Activated CD8-positive, alpha-beta memory T cell treated with anti-CD3 and anti-CD28 coated beads, Interleukin-2, amount 50 U/mL, for 1 hour (primary cell): ENCODE results near the gene GALNS.
"Not testable (repeated sequence)": the region's sequence is repeated elsewhere in the genome, so short reads cannot be mapped to it uniquely, and the experiment has no call there.

Source experiments
- DNase-seq: peaks from one replicate; pipeline ENCODE4 v3.0.0-alpha.2; 2020; ENCODE audit errors: extremely low read depth

The GALNS gene

DNA sequence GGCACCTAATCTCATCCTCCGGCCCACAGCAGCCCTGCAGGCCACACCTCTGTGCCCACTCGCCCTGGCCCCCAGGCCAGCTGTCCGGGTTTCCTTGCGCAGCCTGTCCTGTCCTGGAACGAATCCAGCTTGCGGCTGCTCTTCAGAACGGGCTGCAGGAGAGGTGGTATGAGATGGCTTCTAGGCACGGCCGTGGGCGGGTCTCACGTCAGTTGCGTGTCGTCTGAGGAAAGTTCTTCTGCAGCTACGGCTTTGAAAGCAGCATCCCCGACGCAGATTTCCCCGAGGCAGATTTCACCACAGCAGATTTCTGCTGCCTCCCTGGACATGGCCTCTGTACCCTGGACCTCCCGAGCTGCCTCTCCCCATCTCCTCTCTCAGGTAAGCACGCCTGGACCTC, 18.2 kb downstream of the GALNS start:
- DNase-seq: no peak

GRCh38 chr16:88837806-88838205, 18.9 kb downstream of the GALNS start:
- DNase-seq: no peak

- no peak for DNase-seq
These were observed 20.0 kb downstream of the GALNS start for GRCh38 chr16:88836791-88837190.

DNA sequence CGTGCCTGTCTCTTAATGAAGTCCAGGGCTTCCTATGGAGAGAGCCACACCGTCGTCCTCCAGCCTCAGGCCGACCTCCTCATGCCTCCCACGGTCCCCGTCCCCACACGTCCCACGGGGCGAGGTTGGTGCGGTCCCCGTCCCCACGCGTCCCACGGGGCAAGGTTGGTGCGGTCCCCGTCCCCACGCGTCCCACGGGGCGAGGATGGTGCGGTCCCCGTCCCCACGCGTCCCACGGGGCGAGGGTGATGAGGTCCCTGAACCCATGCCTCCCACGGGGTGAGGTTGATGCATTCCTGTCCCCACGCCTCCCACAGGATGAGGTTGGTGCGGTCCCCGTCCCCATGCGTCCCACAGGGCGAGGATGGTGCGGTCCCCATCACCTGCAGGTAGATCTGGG, 20.9 kb downstream of the GALNS start:
- no peak for DNase-seq

DNA sequence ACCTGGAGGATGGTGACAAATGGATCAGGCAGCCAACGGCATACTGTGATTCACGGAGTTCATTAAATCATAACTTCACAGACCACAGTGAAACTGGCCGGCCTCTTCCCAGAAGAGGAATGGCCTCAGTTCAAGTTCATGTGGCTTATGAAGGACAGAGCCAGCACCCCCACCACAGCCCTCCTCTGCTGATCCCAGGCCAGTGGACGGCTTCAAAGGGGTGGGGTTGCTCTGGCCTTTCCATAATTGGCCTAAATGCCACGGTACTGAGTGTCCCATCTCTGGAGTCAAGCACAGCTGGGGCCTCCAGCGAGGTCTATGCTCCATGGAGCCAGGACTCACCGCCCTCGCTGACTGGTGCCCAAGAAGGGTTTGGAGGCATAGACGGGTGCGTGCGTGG, 21.4 kb downstream of the GALNS start:
- no peak for DNase-seq

- no peak for DNase-seq
These were observed 22.1 kb downstream of the GALNS start for GRCh38 chr16:88834670-88835069.

- DNase-seq: no peak
These were observed 23.7 kb downstream of the GALNS start for GRCh38 chr16:88833086-88833485.

DNA sequence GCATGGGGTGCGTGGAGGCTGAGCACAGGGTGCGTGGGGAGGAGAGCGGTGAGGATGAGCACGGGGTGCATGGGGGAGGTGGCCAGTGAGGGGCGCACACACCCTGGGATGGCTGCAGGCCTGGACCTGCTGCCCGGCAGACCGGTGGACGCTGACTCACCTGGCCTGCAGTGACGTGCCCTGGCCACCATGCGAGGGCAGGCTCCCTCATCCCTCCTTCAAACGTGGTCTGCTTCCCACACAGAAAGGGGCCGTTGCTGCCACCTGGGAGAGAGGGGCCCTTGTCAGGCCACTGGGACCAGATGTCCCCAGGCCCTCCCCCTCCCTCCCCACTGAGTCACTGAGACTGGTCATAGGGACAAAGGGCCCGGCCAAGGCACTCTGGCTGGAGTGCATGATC, 24.9 kb downstream of the GALNS start:
- no peak for DNase-seq

GRCh38 chr16:88830783-88831182, 26.0 kb downstream of the GALNS start:
- no peak for DNase-seq

DNA sequence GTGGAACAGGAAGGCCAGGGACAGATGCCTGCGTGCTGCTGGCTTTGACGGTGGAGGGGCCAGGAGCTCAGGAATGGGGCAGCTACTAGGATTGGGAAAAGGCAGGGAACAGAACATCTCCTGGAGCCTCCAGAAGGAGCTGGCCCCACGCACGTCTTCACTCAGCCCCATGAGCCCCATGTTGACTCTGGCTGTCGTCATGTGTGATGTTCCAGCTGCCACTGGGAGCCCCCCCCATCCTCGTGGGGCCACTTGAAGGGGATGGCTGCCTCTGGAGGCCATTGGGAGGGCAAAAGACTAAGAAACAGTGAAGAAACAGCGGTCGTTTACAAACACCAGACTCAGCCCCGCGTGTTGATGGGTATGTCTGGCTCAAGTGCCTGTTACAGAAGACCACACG, 26.5 kb downstream of the GALNS start:
- DNase-seq: no peak

DNA sequence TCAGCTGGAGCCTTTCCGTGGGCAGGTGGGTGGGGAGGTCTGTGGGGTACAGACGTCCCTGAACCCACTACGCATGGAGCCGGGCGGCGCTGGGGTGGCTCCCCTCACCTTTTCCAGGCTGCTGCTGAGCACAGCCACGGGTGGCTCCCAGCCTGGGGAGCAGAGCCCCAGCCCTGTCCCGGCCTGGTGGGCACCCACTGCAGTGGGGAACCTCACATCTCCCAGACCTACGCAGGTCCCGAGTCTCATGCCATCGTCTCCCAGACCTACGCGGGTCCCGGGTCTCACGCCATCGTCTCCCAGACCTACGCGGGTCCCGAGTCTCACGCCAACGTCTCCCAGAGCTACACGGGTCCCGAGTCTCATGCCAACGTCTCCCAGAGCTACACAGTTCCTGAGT, 28.0 kb downstream of the GALNS start:
- no peak for DNase-seq

DNA sequence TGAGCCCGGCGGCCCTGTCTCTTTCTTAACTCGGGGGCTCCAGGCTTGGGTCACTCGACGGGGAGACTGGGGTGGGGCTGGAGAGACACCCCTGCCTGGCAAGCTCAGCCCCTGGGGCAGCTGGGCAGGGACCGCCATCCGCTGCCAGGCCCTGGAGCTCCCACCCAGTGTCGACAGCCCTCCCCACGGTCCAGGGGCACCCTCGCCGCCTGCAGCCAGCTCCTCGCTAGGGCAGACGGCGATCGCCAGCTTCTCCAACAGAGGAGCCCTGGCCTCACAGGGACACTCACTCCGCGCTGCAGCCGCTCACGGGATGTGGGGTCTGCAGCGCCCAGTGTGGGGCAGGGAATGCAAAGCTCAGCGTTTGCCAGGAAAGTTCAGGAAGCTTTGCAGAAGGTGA, 29.0 kb downstream of the GALNS start:
- DNase-seq: no peak

DNA sequence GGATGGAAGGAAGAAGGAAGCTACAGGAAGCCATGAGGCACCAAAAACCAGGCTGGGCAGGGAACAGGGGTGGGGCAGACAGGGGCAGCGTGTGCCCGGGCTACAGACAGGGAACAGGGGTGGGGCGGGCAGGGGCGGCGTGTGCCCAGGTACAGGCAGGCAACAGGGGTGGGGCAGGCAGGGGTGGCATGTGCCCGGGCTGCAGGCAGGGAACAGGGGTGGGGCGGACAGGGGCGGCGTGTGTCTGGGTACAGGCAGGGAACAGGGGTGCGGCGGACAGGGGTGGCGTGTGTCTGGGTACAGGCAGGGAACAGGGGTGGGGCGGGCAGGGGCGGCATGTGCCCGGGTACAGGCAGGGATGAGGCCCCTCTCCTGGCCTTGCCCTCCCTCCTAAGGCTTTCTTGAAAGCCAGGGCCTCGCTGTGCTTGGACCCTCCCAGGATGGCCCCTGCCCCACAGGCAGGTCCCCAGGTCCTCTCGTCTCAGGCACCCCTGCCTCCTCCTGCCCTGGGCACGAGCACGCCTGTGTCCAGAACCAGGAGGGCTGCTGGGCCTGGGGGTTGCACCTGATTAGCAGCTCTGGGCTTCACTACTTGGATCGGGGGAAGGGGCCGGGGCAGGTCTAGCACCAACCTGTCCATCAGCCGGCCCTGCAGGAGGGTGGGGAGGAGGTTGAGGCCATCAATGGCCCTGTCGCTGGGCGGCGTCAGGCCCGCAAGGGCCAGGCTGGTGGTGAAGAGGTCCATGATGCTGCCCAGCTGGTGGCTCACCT, 30.5 kb downstream of the GALNS start:
- no peak for DNase-seq

GRCh38 chr16:88825146-88825545, 31.6 kb downstream of the GALNS start:
- DNase-seq: no peak

DNA sequence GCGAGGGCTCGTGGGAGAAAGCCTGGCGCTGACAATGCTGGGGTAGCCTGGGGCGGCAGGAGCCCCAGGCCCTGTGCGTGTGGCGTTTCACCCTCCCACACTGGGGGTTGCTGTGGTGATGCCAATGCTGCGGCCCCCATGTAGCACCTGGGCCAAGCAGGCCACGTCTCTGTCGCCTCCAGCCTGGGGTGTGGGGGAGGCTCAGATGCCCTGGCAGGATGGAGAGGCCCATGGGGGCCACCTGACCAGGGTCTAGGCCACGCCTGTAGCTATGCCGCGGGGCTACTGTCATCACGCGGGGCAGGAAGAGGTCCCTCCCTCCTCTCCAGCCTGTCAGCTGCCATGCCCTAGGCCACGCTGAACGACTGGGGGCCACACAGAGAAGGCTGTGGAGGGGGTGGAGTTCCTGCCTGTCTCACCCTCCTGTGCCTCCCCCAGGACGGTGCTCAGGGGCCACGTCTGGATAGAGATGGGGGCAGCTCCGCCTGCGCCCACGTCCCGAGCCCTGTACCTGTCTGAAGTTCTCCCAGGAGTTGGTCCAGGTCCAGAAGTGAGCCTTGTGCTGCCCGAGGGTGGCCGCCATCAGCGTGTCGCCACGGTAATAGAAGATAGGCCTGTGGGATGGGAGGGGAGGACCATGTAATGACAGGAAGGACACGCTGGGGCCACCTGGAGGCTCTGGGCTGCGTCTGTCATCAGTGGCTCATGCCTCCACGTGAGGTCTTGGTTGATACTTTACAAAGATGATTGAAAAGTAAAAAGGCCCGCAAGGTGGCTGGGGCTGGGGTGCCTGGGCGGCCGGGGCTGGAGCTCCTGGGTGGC, 32.3 kb downstream of the GALNS start:
- DNase-seq: no peak

GRCh38 chr16:88823646-88824045, 33.1 kb downstream of the GALNS start:
- DNase-seq: not testable (repeated sequence)

DNA sequence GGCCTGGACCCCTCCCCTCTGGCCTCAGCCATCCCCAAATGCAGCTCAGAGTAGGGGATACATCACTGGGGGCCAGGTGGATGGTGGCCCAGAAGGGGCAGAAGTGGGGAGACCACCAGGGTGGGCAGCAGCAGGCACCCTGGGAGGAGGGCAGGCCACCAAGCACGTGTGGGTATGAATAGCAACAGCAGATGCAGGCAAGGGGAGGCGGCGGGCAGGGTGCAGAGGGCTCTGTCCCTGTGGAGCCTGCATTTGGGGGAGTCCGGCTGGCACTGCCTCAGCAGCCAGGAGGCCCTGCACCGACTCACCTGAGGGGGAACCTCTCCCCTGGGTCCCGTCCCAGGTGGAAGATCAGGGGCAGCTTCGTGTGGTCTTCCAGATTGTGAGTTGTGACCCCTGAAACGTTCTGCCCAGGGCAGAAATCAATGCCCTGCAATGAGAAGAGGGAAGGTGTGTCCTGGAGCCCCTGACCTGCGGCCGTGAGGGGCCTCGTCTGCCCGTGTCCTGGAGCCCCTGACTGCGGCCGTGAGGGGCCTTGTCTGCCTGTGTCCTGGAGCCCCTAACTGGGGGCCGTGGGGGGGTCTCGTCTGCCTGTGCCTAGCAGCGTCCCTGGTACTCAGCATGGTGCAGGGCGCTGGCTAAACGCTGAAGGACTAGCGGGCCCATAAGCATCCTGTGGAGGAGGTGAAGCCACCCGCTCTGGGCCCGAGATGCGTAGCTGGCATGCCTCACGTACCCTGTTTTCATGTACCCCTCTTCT, 34.3 kb downstream of the GALNS start:
- no peak for DNase-seq

- DNase-seq: no peak
These were observed 35.4 kb downstream of the GALNS start for GRCh38 chr16:88821168-88821850.

DNA sequence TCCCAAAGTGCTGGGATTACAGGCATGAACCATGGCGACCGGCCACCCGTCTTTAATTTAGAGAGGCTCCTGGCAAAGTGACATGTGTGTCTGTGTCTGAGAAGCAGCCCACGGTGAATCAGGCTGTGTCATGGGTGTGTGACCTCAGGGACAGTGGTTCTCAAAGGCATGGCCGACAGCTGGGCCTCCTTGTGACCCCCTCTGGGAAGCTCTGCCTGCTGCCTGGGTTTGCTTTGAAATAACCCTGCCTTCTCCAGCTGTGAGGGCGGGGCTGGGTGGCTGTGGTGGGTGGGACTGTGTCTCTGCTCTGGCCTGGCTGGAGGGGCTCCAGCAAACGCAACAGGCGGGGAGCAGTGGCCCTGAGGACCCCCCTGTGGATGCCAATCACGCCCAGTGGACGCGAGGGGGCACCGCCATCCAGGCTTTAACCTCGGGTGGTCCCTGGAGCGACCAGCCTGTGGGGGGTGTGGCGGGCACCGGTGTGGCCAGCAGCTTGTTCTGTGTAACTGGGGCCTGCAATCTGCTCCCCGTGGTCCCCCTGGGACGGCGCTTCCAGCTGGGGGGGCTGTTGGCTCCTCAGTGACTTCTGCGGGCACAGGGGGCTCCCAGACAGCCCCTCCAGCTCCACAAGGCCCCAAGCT, 36.2 kb downstream of the GALNS start:
- no peak for DNase-seq

DNA sequence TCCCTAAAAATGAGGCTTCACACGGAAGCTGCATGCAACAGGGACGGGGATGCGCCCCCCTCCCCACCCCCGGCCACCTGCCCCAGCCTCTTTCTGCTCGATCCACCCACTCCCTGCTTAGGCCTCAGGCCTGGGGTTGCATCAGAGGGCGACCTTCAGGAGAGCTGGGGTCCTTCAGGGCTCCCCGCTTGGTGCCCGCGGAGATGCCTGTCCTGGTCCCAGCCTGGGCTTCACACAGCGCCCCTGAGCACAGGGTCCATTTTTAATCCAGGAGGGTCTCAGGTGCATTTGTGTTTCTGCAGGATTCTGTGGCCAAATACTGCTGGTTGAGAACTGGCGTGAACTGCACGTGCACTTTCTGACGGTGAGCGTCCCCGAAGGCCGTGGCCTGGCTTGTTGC, 37.6 kb downstream of the GALNS start:
- no peak for DNase-seq

DNA sequence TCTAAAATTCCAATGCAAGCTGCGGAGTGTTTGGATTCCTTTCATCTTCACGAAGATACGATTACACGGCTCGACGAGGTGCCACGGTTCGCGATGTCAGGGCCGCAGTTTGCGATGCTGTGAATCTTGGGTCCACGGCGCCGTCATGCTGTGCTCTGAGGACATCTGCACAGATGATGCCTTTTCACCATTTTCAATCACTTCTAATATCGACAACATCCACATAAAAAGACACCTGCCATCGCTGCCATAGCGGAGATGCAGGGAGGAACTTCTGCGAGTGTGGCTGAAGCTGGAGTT, 38.2 kb downstream of the GALNS start:
- DNase-seq: no peak
